HuH-7.5 (cell line): Measurements from ENCODE around the gene EPO.
"Not testable (repeated sequence)": the region's sequence is repeated elsewhere in the genome, so short reads cannot be mapped to it uniquely, and the experiment has no call there.

ENCODE experiments used
- DNase-seq: peaks from one replicate; pipeline ENCODE4 v3.0.0; 2011; ENCODE audit warnings: low spot score

The EPO gene

GRCh38 chr7:100705320-100705752 lies 14.9 kb upstream of the EPO start:
- DNase-seq, result peak; percentile 89

- DNase-seq, result peak; percentile 88
Observed at GRCh38 chr7:100705753-100706671, 14.3 kb upstream of the EPO start, which contains the start of gene POP7. Gene POP7 (plus strand): TSS chr7:100706121. CDS start chr7:100706831, 710 bp downstream.

- no peak for DNase-seq
Observed at GRCh38 chr7:100706672-100707311, 13.5 kb upstream of the EPO start.

- DNase-seq, result no peak
Observed at GRCh38 chr7:100708395-100708794, 11.9 kb upstream of the EPO start.

- DNase-seq, result no peak
Observed at GRCh38 chr7:100710452-100710851, 9.8 kb upstream of the EPO start.

GRCh38 chr7:100711369-100711768 lies 8.9 kb upstream of the EPO start:
- DNase-seq, result no peak

GRCh38 chr7:100714725-100715124 lies 5.5 kb upstream of the EPO start:
- DNase-seq, result no peak

GRCh38 chr7:100717073-100717472 lies 3.2 kb upstream of the EPO start:
- not testable (repeated sequence) for DNase-seq

GRCh38 chr7:100719523-100720278 lies 567 bp upstream of the EPO start:
- no peak for DNase-seq

GRCh38 chr7:100720671-100721504 lies 620 bp downstream of the EPO start:
- peak; percentile 44 for DNase-seq

- no peak for DNase-seq
Observed at GRCh38 chr7:100721505-100721812, 1.2 kb downstream of the EPO start.

GRCh38 chr7:100722480-100723212 lies 2.4 kb downstream of the EPO start:
- DNase-seq, result no peak

GRCh38 chr7:100723732-100724275 lies 3.5 kb downstream of the EPO start:
- no peak for DNase-seq

GRCh38 chr7:100724364-100724763 lies 4.1 kb downstream of the EPO start:
- not testable (repeated sequence) for DNase-seq

GRCh38 chr7:100726996-100727761 lies 6.9 kb downstream of the EPO start:
- DNase-seq, result no peak

- no peak for DNase-seq
Observed at GRCh38 chr7:100728196-100728595, 7.9 kb downstream of the EPO start.

GRCh38 chr7:100730136-100730800 lies 10.0 kb downstream of the EPO start:
- no peak for DNase-seq

GRCh38 chr7:100731937-100732636 lies 11.8 kb downstream of the EPO start:
- no peak for DNase-seq

GRCh38 chr7:100735730-100736129 lies 15.5 kb downstream of the EPO start:
- no peak for DNase-seq
